SJCRH30 (cell line): ENCODE measurements around the gene BTBD1. TPM values are rescaled to one million over a fixed set of nuclear protein-coding genes. Genes with fewer than 3 reads are reported as not detected.
"Not testable (repeated sequence)": the region's sequence is repeated elsewhere in the genome, so short reads cannot be mapped to it uniquely, and the experiment has no call there.

Experiments used
- DNase-seq, 2 experiments: peaks; one replicate each; pipeline ENCODE4 v3.0.0-alpha.2; 2015 to 2020
- H3K27ac ChIP-seq: fragments of 250-450 bp; sonication (Bioruptor Pico); 2 replicates; pipeline ENCODE4 v1.5.1; 2020; ENCODE audit warnings: mild to moderate bottlenecking, moderate library complexity
- H3K27me3 ChIP-seq: fragments of 250-450 bp; sonication (Bioruptor Pico); 2 replicates; pipeline ENCODE4 v1.5.1; 2020; ENCODE audit warnings: mild to moderate bottlenecking, moderate library complexity
- H3K36me3 ChIP-seq: fragments of 250-450 bp; sonication (Bioruptor Pico); 2 replicates; pipeline ENCODE4 v1.5.1; 2020; ENCODE audit warnings: mild to moderate bottlenecking, moderate library complexity
- H3K4me1 ChIP-seq: fragments of 250-450 bp; sonication (Bioruptor Pico); 2 replicates; pipeline ENCODE4 v1.5.1; 2020; ENCODE audit warnings: mild to moderate bottlenecking, moderate library complexity
- H3K4me3 ChIP-seq: fragments of 250-450 bp; sonication (Bioruptor Pico); 2 replicates; pipeline ENCODE4 v1.5.1; 2020; ENCODE audit warnings: mild to moderate bottlenecking, moderate library complexity
- H3K9me3 ChIP-seq: fragments of 250-450 bp; sonication (Bioruptor Pico); replicated peaks from 2 replicates; pipeline ENCODE4 v1.5.1; 2020; ENCODE audit warnings: mild to moderate bottlenecking, moderate library complexity
- total RNA-seq: library from RNA; depleted of rRNA; stranded (reverse); fragments of >200 nt; shearing (Covaris generic); gene quantifications from 2 replicates; pipeline ENCODE4 v1.2.3, GENCODE V29; 2014

The BTBD1 gene
- total RNA-seq, 1 experiment from 2014 or later, result 83.7 TPM

GRCh38 chr15:83106994-83107840 lies 40.2 kb upstream of the BTBD1 start, which contains the start of gene TM6SF1:
TM6SF1 (plus strand) TSS chr15:83107645; CDS start chr15:83107681, 36 bp downstream.
- H3K36me3 ChIP-seq, result no peaks in the 10 kb centered on the region
- peak within 1 kb of the TSS; percentile 64 for H3K4me3 ChIP-seq
- peak; percentile 33 to 50 for DNase-seq
- H3K4me1 ChIP-seq, result peaks cover 3% of the 10 kb centered on the region; the same call in 1 of the 2 replicates
- H3K9me3 ChIP-seq, result no peaks in the 10 kb centered on the region
- H3K27ac ChIP-seq, result peak within 1 kb of the TSS; percentile 5
- H3K27me3 ChIP-seq, result no peaks in the 10 kb centered on the region

- Histone ChIP-seq H3K4me3 (no peak overlapping the region), H3K27me3 (peaks cover 4% of the 10 kb centered on the region; the same call in 1 of the 2 replicates), H3K4me1 (peaks cover 3% of the 10 kb centered on the region; the same call in 1 of the 2 replicates), H3K9me3 (no peaks in the 10 kb centered on the region), H3K36me3 (no peaks in the 10 kb centered on the region), H3K27ac (no peak overlapping the region)
- DNase-seq, result no peak
These were observed 38.4 kb upstream of the BTBD1 start for GRCh38 chr15:83105440-83105839.

- no peak overlapping the region for H3K4me3 ChIP-seq
- H3K9me3 ChIP-seq, result no peaks in the 10 kb centered on the region
- H3K4me1 ChIP-seq, result peaks cover 3% of the 10 kb centered on the region; the same call in 1 of the 2 replicates
- H3K27me3 ChIP-seq, result peaks cover 4% of the 10 kb centered on the region; the same call in 1 of the 2 replicates
- no peak for DNase-seq
- no peak overlapping the region for H3K27ac ChIP-seq
- no peaks in the 10 kb centered on the region for H3K36me3 ChIP-seq
These were observed 37.1 kb upstream of the BTBD1 start for GRCh38 chr15:83104141-83104540.

GRCh38 chr15:83102346-83102745 lies 35.3 kb upstream of the BTBD1 start:
- H3K9me3 ChIP-seq, result no peaks in the 10 kb centered on the region
- no peak for DNase-seq

GRCh38 chr15:83100097-83100646 lies 33.1 kb upstream of the BTBD1 start:
- DNase-seq, result no peak
- Histone ChIP-seq H3K27me3 (peaks cover 4% of the 10 kb centered on the region; the same call in 1 of the 2 replicates), H3K4me1 (no peaks in the 10 kb centered on the region), H3K36me3 (no peaks in the 10 kb centered on the region), H3K4me3 (no peak overlapping the region), H3K9me3 (no peaks in the 10 kb centered on the region), H3K27ac (no peak overlapping the region)

More at GRCh38 chr15:83102346-83102745, 35.3 kb upstream of the BTBD1 start:
- Histone ChIP-seq H3K27me3 (peaks cover 4% of the 10 kb centered on the region; the same call in 1 of the 2 replicates), H3K4me3 (no peak overlapping the region), H3K27ac (no peak overlapping the region), H3K4me1 (peaks cover 3% of the 10 kb centered on the region; the same call in 1 of the 2 replicates), H3K36me3 (no peaks in the 10 kb centered on the region)

GRCh38 chr15:83099290-83099689 lies 32.2 kb upstream of the BTBD1 start:
- Histone ChIP-seq H3K4me1 (no peaks in the 10 kb centered on the region), H3K27ac (no peak overlapping the region), H3K36me3 (no peaks in the 10 kb centered on the region), H3K4me3 (no peak overlapping the region), H3K9me3 (no peaks in the 10 kb centered on the region), H3K27me3 (peaks cover 4% of the 10 kb centered on the region; the same call in 1 of the 2 replicates)
- DNase-seq, result no peak

GRCh38 chr15:83098079-83098478 lies 31.0 kb upstream of the BTBD1 start:
- DNase-seq, result no peak
- no peaks in the 10 kb centered on the region for H3K36me3 ChIP-seq
- H3K9me3 ChIP-seq, result no peaks in the 10 kb centered on the region
- H3K4me3 ChIP-seq, result no peak overlapping the region
- peaks cover 4% of the 10 kb centered on the region; the same call in 1 of the 2 replicates for H3K27me3 ChIP-seq
- no peaks in the 10 kb centered on the region for H3K4me1 ChIP-seq
- no peak overlapping the region for H3K27ac ChIP-seq

GRCh38 chr15:83094583-83094982 lies 27.5 kb upstream of the BTBD1 start:
- Histone ChIP-seq H3K27ac (no peak overlapping the region), H3K4me1 (no peaks in the 10 kb centered on the region), H3K4me3 (no peak overlapping the region), H3K9me3 (no peaks in the 10 kb centered on the region), H3K36me3 (no peaks in the 10 kb centered on the region), H3K27me3 (peaks cover 7% of the 10 kb centered on the region; the same call in 1 of the 2 replicates)
- DNase-seq, result no peak

GRCh38 chr15:83092309-83092976 lies 25.4 kb upstream of the BTBD1 start:
- Histone ChIP-seq H3K27me3 (peaks cover 7% of the 10 kb centered on the region; the same call in 1 of the 2 replicates), H3K4me3 (no peak overlapping the region), H3K9me3 (no peaks in the 10 kb centered on the region), H3K36me3 (no peaks in the 10 kb centered on the region), H3K27ac (no peak overlapping the region), H3K4me1 (no peaks in the 10 kb centered on the region)
- no peak for DNase-seq

- not testable (repeated sequence) for H3K27ac ChIP-seq, H3K27me3 ChIP-seq, H3K4me1 ChIP-seq, H3K9me3 ChIP-seq, DNase-seq, H3K36me3 ChIP-seq, H3K4me3 ChIP-seq
These were observed 24.9 kb upstream of the BTBD1 start for GRCh38 chr15:83091965-83092308.

- no peaks in the 10 kb centered on the region for H3K36me3 ChIP-seq
- H3K27me3 ChIP-seq, result peaks cover 7% of the 10 kb centered on the region; the same call in 1 of the 2 replicates
- no peaks in the 10 kb centered on the region for H3K9me3 ChIP-seq
- H3K4me1 ChIP-seq, result no peaks in the 10 kb centered on the region
- no peak for DNase-seq
- H3K27ac ChIP-seq, result no peak overlapping the region
- no peak overlapping the region for H3K4me3 ChIP-seq
These were observed 23.4 kb upstream of the BTBD1 start for GRCh38 chr15:83090465-83090864.

- Histone ChIP-seq H3K9me3 (no peaks in the 10 kb centered on the region), H3K4me3 (no peak overlapping the region), H3K4me1 (no peaks in the 10 kb centered on the region), H3K27me3 (peaks cover 7% of the 10 kb centered on the region; the same call in 1 of the 2 replicates), H3K27ac (no peak overlapping the region), H3K36me3 (no peaks in the 10 kb centered on the region)
- no peak for DNase-seq
These were observed 21.8 kb upstream of the BTBD1 start for GRCh38 chr15:83088876-83089275.

GRCh38 chr15:83087576-83087975 lies 20.5 kb upstream of the BTBD1 start:
- DNase-seq, result no peak
- H3K36me3 ChIP-seq, result no peaks in the 10 kb centered on the region
- no peaks in the 10 kb centered on the region for H3K9me3 ChIP-seq
- H3K27ac ChIP-seq, result no peak overlapping the region
- H3K27me3 ChIP-seq, result peaks cover 7% of the 10 kb centered on the region; the same call in 1 of the 2 replicates
- no peak overlapping the region for H3K4me3 ChIP-seq
- no peaks in the 10 kb centered on the region for H3K4me1 ChIP-seq

- not testable (repeated sequence) for H3K27ac ChIP-seq, H3K36me3 ChIP-seq
These were observed 19.0 kb upstream of the BTBD1 start for GRCh38 chr15:83085864-83086552.

More at GRCh38 chr15:83085864-83086552, 19.0 kb upstream of the BTBD1 start:
- H3K27me3 ChIP-seq, H3K9me3 ChIP-seq, H3K4me3 ChIP-seq, DNase-seq, H3K4me1 ChIP-seq: not testable (repeated sequence)
